HG02588 (cell line): Measurements from ENCODE around the gene EFNA3.
A peak's percentile ranks its signal among the peaks of the same experiment; 100 is the strongest.

Experiments
- ATAC-seq: cut with Tn5 transposase; IDR thresholded peaks from one replicate; pipeline ENCODE4 v1.9.1; 2021; ENCODE audit warnings: mild to moderate bottlenecking, moderate library complexity; ENCODE audit not compliant: unreplicated experiment

The EFNA3 gene

GRCh38 chr1:155130272-155131006 lies 51.8 kb downstream of the EFNA3 start:
- no peak for ATAC-seq

DNA sequence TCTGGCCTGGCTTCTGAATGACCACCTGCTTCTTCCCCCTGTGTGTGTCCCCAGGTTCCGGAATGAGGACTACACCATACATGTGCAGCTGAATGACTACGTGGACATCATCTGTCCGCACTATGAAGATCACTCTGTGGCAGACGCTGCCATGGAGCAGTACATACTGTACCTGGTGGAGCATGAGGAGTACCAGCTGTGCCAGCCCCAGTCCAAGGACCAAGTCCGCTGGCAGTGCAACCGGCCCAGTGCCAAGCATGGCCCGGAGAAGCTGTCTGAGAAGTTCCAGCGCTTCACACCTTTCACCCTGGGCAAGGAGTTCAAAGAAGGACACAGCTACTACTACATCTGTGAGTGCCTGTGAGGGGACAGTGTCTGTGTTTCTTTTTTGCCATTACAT lies 52.6 kb downstream of the EFNA3 start:
- no peak for ATAC-seq

DNA sequence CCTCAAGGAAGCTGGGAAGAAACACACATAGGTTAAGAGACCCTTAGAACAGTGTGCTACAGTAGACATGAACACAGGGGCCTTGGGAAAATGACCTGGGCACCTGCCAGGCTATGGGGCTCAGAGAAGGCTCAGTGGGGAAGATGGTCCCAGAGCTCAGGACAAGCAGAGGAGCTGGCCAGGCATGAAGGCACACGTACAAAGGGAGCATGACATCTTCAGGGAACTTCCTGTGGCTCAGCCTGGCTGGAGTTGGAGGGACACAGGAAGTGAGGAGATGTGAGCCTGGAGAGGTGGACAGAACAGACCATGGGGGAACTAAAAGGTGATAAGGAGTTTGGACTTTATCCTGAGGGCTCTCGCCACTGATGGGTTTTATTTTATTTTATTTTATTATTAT lies 53.2 kb downstream of the EFNA3 start:
- no peak for ATAC-seq

GRCh38 chr1:155133799-155134281 lies 55.2 kb downstream of the EFNA3 start:
- ATAC-seq: no peak

DNA sequence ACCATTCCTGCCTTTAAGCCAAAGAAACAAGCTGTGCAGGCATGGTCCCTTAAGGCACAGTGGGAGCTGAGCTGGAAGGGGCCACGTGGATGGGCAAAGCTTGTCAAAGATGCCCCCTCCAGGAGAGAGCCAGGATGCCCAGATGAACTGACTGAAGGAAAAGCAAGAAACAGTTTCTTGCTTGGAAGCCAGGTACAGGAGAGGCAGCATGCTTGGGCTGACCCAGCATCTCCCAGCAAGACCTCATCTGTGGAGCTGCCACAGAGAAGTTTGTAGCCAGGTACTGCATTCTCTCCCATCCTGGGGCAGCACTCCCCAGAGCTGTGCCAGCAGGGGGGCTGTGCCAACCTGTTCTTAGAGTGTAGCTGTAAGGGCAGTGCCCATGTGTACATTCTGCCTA lies 55.7 kb downstream of the EFNA3 start:
- no peak for ATAC-seq

- no peak for ATAC-seq
Measured at GRCh38 chr1:155134880-155135414, 56.3 kb downstream of the EFNA3 start.

DNA sequence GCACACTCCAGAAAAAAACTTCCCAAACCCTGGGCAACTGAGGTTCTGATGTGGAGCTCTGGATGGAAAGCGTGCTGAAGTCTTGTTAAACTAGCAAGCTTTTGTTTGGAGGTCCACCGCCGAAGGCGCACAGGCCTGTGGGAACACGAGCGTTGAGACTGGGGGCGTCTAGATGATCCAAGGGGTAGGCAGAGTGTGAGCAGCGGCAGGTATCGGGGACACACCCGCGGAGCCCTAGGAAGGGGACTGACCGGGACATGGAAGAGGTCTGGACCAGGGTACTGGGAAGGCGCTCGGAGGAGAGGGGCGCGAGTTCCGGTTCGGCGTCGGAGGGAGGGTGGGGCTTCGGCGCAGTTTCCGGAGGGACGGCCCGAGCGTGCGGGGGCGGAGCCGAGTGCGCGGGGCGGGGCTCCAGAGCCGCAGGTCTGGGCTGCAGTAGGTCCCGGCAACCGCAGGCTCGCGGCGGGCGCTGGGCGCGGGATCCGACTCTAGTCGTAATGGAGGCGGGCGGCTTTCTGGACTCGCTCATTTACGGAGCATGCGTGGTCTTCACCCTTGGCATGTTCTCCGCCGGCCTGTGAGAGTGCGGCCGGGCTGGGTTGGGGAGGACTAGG lies 56.9 kb downstream of the EFNA3 start, which contains the start of gene SLC50A1:
Gene SLC50A1, plus strand, starts transcription at position 438 of the 614 bp plus-strand sequence. Its CDS starts 60 bp downstream, at position 498.
- ATAC-seq: peak; percentile 73

DNA sequence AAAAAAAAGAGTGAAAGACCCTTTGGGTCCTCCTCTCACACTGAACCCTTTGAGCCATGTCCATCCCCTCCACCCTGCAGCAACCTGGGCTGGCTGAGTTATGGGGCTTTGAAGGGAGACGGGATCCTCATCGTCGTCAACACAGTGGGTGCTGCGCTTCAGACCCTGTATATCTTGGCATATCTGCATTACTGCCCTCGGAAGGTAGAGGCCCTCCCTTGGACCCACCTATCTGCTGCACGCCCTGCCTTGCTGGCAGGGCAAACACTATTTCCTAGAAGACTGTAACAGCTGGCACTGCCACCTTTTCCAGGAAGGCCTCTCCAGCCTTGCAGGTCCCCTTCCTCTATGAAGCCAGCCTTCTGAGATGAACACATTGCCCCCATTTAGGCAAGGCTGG lies 58.1 kb downstream of the EFNA3 start:
- ATAC-seq: no peak
